ENCODE results near the gene CLSTN3. TPM values are rescaled to one million over a fixed set of nuclear protein-coding genes. Genes with fewer than 3 reads are reported as not detected.
A peak's percentile ranks its signal among the peaks of the same experiment; 100 is the strongest.

Gene CLSTN3
- total and polyA plus RNA-seq, 2 experiments from 2014 or later = 5.0 to 46.9 TPM

GRCh38 chr12:7189398-7190267, 59.5 kb downstream of the CLSTN3 start, which contains the start of gene PEX5 (continued):
- TF ChIP-seq STAT1 (IDR thresholded peaks at IDR 0.05; ENCODE audit: unreplicated experiment) (no peak), REST (IDR thresholded peaks at IDR 0.05; ENCODE audit: unreplicated experiment) (no peak), ETS1 (IDR thresholded peaks at IDR 0.05) (0 out of 2 replicates have a peak, but pooled peaks have one; percentile 25)

GRCh38 chr12:7190268-7191055, 60.3 kb downstream of the CLSTN3 start:
- no peak overlapping the region for H3K27ac Mint-ChIP-seq
- H3K9me3 Mint-ChIP-seq = no peaks in the 10 kb centered on the region; the same call in 2 of the 3 replicates
- H3K27ac ChIP-seq (ENCODE audit: low read depth) = no peak overlapping the region
- peaks cover 31% of the 10 kb centered on the region for H3K79me2 ChIP-seq (replicated peaks; ENCODE audit: insufficient read depth)
- peak; percentile 20 for ATAC-seq
- peak overlapping the region; percentile 97 for H3K4me2 ChIP-seq
- H3K36me3 ChIP-seq (ENCODE audit: insufficient read depth) = peaks cover 17% of the 10 kb centered on the region
- peak overlapping the region; percentile 90 for H2AFZ ChIP-seq
- peak overlapping the region; percentile 94 for H3K4me3 ChIP-seq
- peak overlapping the region; percentile 91 for H3K4me3 Mint-ChIP-seq
- peak; percentile 65 for DNase-seq (ENCODE audit: low spot score)
- TF ChIP-seq POLR2AphosphoS5 (IDR thresholded peaks at IDR 0.05; ENCODE audit: low read depth) (no peak), STAT1 (IDR thresholded peaks at IDR 0.05; ENCODE audit: unreplicated experiment) (no peak), EZH2 (IDR thresholded peaks at IDR 0.05; ENCODE audit: low read depth, unreplicated experiment) (no peak)
- H3K27me3 ChIP-seq (ENCODE audit: insufficient read depth) = no peaks in the 10 kb centered on the region
- peaks cover 38% of the 10 kb centered on the region for H3K36me3 Mint-ChIP-seq (ENCODE audit: low read depth)
- H4K20me1 ChIP-seq (replicated peaks; ENCODE audit: insufficient read depth) = peaks cover 17% of the 10 kb centered on the region
- peaks cover 26% of the 10 kb centered on the region for H3K4me1 Mint-ChIP-seq
- no peaks in the 10 kb centered on the region for H3F3A ChIP-seq (replicated peaks; ENCODE audit: low read depth)
- peaks cover 7% of the 10 kb centered on the region for H3K27me3 Mint-ChIP-seq (ENCODE audit: insufficient read depth, low read depth, poor library complexity)
- no peaks in the 10 kb centered on the region for H3K9me2 ChIP-seq (ENCODE audit: insufficient read depth)
- peaks cover 14% of the 10 kb centered on the region; the same call in 1 of the 2 replicates for H3K4me1 ChIP-seq (ENCODE audit: insufficient read depth)
